Adrenal gland (tissue), 5 donors: Measurements from ENCODE around the gene BTBD19.

Source experiments
- CTCF ChIP-seq, 6 experiments: fragments of 450-650 bp in 4 of 6; fragments of 200-600 bp in 2 of 6; sonication (generic) in 1 of 6; IDR thresholded peaks; 1 replicate in 5 of 6; 2 replicates in 1 of 6; pipeline versions ENCODE4 v1.5.1 to v1.8.0; 2016 to 2021; ENCODE audit warnings: antibody characterized with exemption in 6 of 6, mild to moderate bottlenecking in 2 of 6, moderate library complexity in 1 of 6
- POLR2A ChIP-seq, 2 donors: fragments of 450-650 bp; IDR thresholded peaks; one replicate each; pipeline ENCODE4 v1.6.1; 2017; ENCODE audit warnings: antibody characterized with exemption in 2 of 2, mild to moderate bottlenecking in 2 of 2, moderate library complexity in 1 of 2
- donor health status: DM: no; HTN: no; CAD: no.

GRCh38 chr1:44822131-44822701 is 13.9 kb downstream of the BTBD19 start:
- TF ChIP-seq POLR2A (IDR thresholded peaks at IDR 0.05), result no peak
- TF ChIP-seq CTCF (IDR thresholded peaks at IDR 0.05), result no peak
